Neural cell (in vitro differentiated cells): Measurements from ENCODE around the gene PERM1. TPM values are rescaled to one million over a fixed set of nuclear protein-coding genes. Genes with fewer than 3 reads are reported as not detected.

ENCODE experiments used
- H2AFZ ChIP-seq: fragments of 200-600, 300-800 bp; sonication (generic), shearing (Covaris generic); 2 replicates; pipeline ENCODE4 v1.6.0; 2014; ENCODE audit warnings: low read depth, mild to moderate bottlenecking, antibody characterized with exemption, low read length, moderate library complexity
- H3F3A ChIP-seq: fragments of 200-600 bp; shearing (Covaris generic); 2 replicates; pipeline ENCODE4 v1.6.1; 2016; ENCODE audit warnings: mild to moderate bottlenecking, moderate library complexity, mixed read lengths, antibody characterized with exemption, low read length; ENCODE audit not compliant: insufficient read depth, poor library complexity, severe bottlenecking
- H3K27ac ChIP-seq: fragments of 200-600, 300-800 bp; sonication (generic), shearing (Covaris generic); 2 replicates; pipeline ENCODE4 v1.5.1; 2014; ENCODE audit warnings: mild to moderate bottlenecking, low read length, moderate library complexity
- H3K27me3 ChIP-seq: fragments of 300-800, 200-600 bp; sonication (generic), shearing (Covaris generic); 2 replicates; pipeline ENCODE4 v1.6.0; 2014; ENCODE audit warnings: mild to moderate bottlenecking, low read depth, low read length, moderate library complexity; ENCODE audit not compliant: insufficient read depth
- H3K36me3 ChIP-seq: fragments of 300-800, 200-600 bp; sonication (generic), shearing (Covaris generic); 2 replicates; pipeline ENCODE4 v1.5.1; 2014; ENCODE audit warnings: mild to moderate bottlenecking, antibody characterized with exemption, low read length, moderate library complexity; ENCODE audit not compliant: insufficient read depth
- H3K4me2 ChIP-seq: fragments of 300-800, 200-600 bp; sonication (generic), shearing (Covaris generic); 2 replicates; pipeline ENCODE4 v1.6.0; 2014; ENCODE audit warnings: mild to moderate bottlenecking, low read length
- H3K4me3 ChIP-seq: fragments of 300-800, 200-600 bp; sonication (generic), shearing (Covaris generic); 2 replicates; pipeline ENCODE4 v1.5.1; 2014; ENCODE audit warnings: mild to moderate bottlenecking, low read length, moderate library complexity
- H3K79me2 ChIP-seq: fragments of 200-600 bp; shearing (Covaris generic); replicated peaks from 2 replicates; pipeline ENCODE4 v1.6.0; 2014; ENCODE audit warnings: mild to moderate bottlenecking, low read length, moderate library complexity; ENCODE audit not compliant: insufficient read depth
- H3K9ac ChIP-seq: fragments of 300-800, 200-600 bp; sonication (generic), shearing (Covaris generic); 2 replicates; pipeline ENCODE4 v1.6.1; 2016; ENCODE audit warnings: mild to moderate bottlenecking, low read length, mixed read lengths
- H3K9me2 ChIP-seq: fragments of 200-600 bp; shearing (Covaris generic); 2 replicates; pipeline ENCODE4 v1.6.1; 2016; ENCODE audit warnings: mild to moderate bottlenecking, low read length, mixed read lengths; ENCODE audit not compliant: insufficient read depth
- H3K9me3 ChIP-seq: fragments of 200-600, 300-800 bp; sonication (generic), shearing (Covaris generic); 2 replicates; pipeline ENCODE4 v1.6.1; 2016; ENCODE audit warnings: mild to moderate bottlenecking, mixed run types, low read length, moderate library complexity, mixed read lengths
- H4K20me1 ChIP-seq: fragments of 200-600 bp; shearing (Covaris generic); 2 replicates; pipeline ENCODE4 v1.6.1; 2016; ENCODE audit warnings: mild to moderate bottlenecking, mixed run types; ENCODE audit not compliant: insufficient read depth
- CTCF ChIP-seq: fragments of 450-650 bp; IDR thresholded peaks from 2 replicates; pipeline ENCODE4 v1.5.1; 2014; ENCODE audit warnings: antibody characterized with exemption, mild to moderate bottlenecking, moderate library complexity; ENCODE audit not compliant: poor library complexity, severe bottlenecking
- EP300 ChIP-seq: fragments of 450-650 bp; conservative IDR thresholded peaks from 2 replicates; pipeline ENCODE4 v1.6.1; 2014; ENCODE audit warnings: antibody characterized with exemption, mild to moderate bottlenecking, moderate library complexity; ENCODE audit not compliant: poor library complexity, severe bottlenecking
- EZH2 ChIP-seq: fragments of 200-600, 300-800 bp; shearing (Covaris generic), sonication (generic); IDR thresholded peaks from 2 replicates; pipeline ENCODE4 v1.6.1; 2014; ENCODE audit warnings: antibody characterized with exemption, low read length, borderline replicate concordance, mild to moderate bottlenecking; ENCODE audit not compliant: insufficient read depth, poor library complexity, severe bottlenecking
- MXI1 ChIP-seq: fragments of 450-650 bp; conservative IDR thresholded peaks from 2 replicates; pipeline ENCODE4 v1.6.1; 2014; ENCODE audit warnings: antibody characterized with exemption, mild to moderate bottlenecking; ENCODE audit not compliant: poor library complexity, severe bottlenecking
- POLR2AphosphoS5 ChIP-seq: IDR thresholded peaks from 2 replicates; pipeline ENCODE4 v1.6.1; 2012
- RAD21 ChIP-seq: fragments of 450-650 bp; conservative IDR thresholded peaks from 2 replicates; pipeline ENCODE4 v1.6.1; 2014; ENCODE audit warnings: antibody characterized with exemption, mild to moderate bottlenecking, moderate library complexity
- REST ChIP-seq: IDR thresholded peaks from 2 replicates; pipeline ENCODE4 v1.6.1; 2012; ENCODE audit warnings: borderline replicate concordance
- SMC3 ChIP-seq: fragments of 450-650 bp; conservative IDR thresholded peaks from 2 replicates; pipeline ENCODE4 v1.6.1; 2014; ENCODE audit warnings: antibody characterized with exemption, mild to moderate bottlenecking, moderate library complexity; ENCODE audit not compliant: poor library complexity
- TAF1 ChIP-seq: IDR thresholded peaks from 2 replicates; pipeline ENCODE4 v1.6.1; 2012; ENCODE audit warnings: low read depth
- polyA plus RNA-seq: library from polyadenylated mRNA; depleted of rRNA; stranded (reverse); fragments of >200 nt; gene quantifications from 2 replicates; pipeline ENCODE4 v1.2.3, GENCODE V29; 2014

The PERM1 gene
- polyA plus RNA-seq, 1 donor from 2014 or later: not detected

- Histone ChIP-seq H3K27ac (no peak overlapping the region), H3K4me3 (no peak overlapping the region), H2AFZ (no peak overlapping the region), H3K9me3 (no peaks in the 10 kb centered on the region), H3K4me2 (no peak overlapping the region), H3K9ac (no peak overlapping the region), H3K9me2 (no peaks in the 10 kb centered on the region), H3K27me3 (peaks cover 31% of the 10 kb centered on the region), H3K79me2 (no peaks in the 10 kb centered on the region), H3K36me3 (no peaks in the 10 kb centered on the region), H4K20me1 (no peaks in the 10 kb centered on the region), H3F3A (no peaks in the 10 kb centered on the region)
- TF ChIP-seq EP300: no peak
- TF ChIP-seq TAF1: no peak
- no peak for TF ChIP-seq SMC3
- no peak for TF ChIP-seq REST
- TF ChIP-seq CTCF: no peak
- no peak for TF ChIP-seq POLR2AphosphoS5
- TF ChIP-seq EZH2: no peak
- no peak for TF ChIP-seq MXI1
- TF ChIP-seq RAD21: no peak
These were observed 8.2 kb downstream of the PERM1 start for GRCh38 chr1:973459-974292.

- Histone ChIP-seq H3K9me3 (no peaks in the 10 kb centered on the region), H3K36me3 (no peaks in the 10 kb centered on the region), H3F3A (no peaks in the 10 kb centered on the region), H3K79me2 (no peaks in the 10 kb centered on the region), H3K4me2 (no peak overlapping the region), H3K27me3 (peaks cover 39% of the 10 kb centered on the region), H3K4me3 (no peak overlapping the region), H3K9ac (no peak overlapping the region), H3K27ac (no peak overlapping the region), H3K9me2 (no peaks in the 10 kb centered on the region), H4K20me1 (no peaks in the 10 kb centered on the region), H2AFZ (no peak overlapping the region)
- TF ChIP-seq POLR2AphosphoS5 (no peak), REST (no peak), TAF1 (no peak), MXI1 (no peak), EZH2 (no peak), CTCF (no peak), SMC3 (no peak), EP300 (no peak), RAD21 (no peak)
These were observed 9.0 kb downstream of the PERM1 start for GRCh38 chr1:972726-973458.
